ENCODE data around the gene KISS1.

GRCh38 chr1:204218552-204218951 lies 22.3 kb upstream of the KISS1 start:
- TF ChIP-seq POLR2A (IDR thresholded peaks at IDR 0.05) (no peak), CTCF (IDR thresholded peaks at IDR 0.05) (no peak)

Measured in transverse colon (tissue), 3 donors.